GM12801 (cell line): ENCODE data around the gene DKK3.

ENCODE experiments used
- TF ChIP-seq, protein P1 (sequence below): IDR thresholded peaks from one replicate; pipeline ENCODE4 v1.5.1; 2011; ENCODE audit warnings: control low read depth; ENCODE audit not compliant: insufficient read length; ENCODE audit errors: extremely low read depth

Gene DKK3

DNA sequence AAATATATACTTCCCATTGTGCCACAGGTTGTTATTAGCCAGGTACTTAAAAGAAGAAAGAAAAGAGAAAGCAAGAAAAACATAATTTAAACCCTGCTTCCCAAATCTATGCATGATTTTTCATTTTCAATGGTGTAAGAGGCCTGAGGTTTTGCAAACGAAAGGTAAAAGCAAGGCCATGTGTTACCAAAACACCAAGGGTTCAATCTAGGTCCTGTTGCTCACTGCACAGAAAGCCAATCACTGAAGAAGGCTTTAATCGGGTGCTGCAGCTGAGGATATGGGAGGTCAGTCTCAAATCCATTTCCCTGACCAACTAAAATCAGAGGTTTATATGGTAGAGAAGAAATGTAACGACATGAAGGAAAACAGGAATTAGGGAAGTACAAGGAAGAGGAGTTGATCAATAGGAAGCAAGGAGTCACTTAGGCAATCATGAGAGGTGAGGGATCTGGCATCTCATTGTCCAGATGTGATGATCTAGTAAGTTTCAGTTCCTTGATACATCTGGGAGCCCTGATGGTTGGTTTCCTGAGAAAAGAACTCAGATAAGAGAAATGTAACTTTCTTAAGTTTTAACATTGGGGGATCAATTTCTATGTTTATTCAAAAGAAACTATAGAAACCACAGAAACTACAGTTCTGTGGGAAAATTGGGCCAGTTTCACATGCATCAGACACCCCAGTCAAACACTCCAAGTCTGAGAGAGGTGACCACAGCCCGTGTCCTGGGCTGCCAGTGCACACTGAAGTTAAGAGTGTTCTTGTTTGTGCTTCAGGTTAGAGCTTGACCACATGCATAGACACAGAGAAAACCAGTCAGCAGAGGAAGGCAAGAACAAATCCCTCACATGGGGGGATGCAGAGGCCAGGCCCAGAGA is 18.1 kb upstream of the DKK3 start:
- TF ChIP-seq, protein P1, sequence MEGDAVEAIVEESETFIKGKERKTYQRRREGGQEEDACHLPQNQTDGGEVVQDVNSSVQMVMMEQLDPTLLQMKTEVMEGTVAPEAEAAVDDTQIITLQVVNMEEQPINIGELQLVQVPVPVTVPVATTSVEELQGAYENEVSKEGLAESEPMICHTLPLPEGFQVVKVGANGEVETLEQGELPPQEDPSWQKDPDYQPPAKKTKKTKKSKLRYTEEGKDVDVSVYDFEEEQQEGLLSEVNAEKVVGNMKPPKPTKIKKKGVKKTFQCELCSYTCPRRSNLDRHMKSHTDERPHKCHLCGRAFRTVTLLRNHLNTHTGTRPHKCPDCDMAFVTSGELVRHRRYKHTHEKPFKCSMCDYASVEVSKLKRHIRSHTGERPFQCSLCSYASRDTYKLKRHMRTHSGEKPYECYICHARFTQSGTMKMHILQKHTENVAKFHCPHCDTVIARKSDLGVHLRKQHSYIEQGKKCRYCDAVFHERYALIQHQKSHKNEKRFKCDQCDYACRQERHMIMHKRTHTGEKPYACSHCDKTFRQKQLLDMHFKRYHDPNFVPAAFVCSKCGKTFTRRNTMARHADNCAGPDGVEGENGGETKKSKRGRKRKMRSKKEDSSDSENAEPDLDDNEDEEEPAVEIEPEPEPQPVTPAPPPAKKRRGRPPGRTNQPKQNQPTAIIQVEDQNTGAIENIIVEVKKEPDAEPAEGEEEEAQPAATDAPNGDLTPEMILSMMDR, result no peak

DNA sequence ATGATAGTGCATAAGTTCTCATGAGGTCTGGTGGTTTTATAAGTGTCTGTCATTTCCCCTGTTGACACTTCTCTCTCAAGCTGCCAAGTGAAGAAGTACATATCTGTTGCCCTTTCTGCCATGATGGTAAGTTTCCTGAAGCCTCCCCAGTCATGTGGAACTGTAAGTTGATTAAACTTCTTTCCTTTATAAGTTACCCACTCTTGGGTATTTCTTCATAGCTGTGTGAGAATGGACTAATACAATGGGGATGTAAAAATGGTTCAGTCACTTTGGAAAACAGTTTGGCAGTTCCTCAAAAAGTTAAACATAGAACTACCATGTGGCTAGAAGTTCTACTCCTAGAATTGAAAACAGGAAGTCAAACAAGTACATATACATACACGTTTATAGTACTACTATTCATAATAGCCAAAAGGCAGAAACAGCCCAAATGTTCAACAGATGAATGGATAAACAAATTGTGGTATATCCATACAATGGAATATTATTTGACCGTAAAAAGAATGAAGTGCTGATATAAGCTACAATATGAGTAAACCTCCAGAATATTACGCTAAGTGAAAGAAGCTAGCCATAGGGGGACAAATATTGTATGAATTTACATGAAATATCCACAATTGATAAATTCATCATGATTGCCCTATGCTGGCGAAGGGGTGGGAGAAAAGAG is 16.0 kb upstream of the DKK3 start:
- TF ChIP-seq, protein P1, result no peak

DNA sequence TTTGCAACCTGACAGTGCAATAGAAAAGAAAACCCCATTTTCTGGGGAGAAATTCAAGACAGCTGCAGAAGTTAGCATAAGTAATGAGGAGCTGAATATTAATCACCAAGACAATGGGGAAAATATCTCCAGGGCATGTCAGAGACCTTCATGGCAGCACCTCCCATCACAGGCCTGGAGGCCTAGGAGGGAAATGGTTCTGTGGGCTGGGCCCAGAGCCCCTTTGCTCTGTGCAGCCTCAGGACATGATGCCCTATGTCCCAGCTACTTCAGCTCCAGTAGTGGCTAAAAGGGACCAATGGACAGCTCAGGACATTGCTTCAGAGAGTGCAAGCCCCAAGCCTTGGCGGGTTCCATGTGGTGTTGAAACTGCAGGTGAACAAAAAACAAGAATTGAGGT is 14.6 kb upstream of the DKK3 start:
- TF ChIP-seq, protein P1, result no peak

DNA sequence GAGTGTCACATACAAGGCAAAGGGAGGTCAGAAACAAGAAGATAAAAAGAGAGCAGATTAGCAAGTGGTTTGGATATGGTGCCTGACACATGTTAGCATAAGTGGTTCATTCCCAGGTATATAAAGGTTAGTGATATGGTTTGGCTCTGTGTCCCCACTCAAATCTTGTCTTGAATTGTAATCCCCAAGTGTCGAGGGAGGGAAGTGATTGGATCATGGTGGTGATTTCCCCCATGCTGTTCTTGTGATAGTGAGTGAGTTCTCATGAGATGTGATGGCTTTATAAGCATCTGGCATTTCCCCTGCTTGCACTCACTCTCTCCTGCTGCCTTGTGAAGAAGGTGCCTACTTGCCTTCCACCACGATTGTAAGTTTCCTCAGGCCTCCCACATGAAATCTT is 12.1 kb upstream of the DKK3 start:
- TF ChIP-seq, protein P1, result no peak

DNA sequence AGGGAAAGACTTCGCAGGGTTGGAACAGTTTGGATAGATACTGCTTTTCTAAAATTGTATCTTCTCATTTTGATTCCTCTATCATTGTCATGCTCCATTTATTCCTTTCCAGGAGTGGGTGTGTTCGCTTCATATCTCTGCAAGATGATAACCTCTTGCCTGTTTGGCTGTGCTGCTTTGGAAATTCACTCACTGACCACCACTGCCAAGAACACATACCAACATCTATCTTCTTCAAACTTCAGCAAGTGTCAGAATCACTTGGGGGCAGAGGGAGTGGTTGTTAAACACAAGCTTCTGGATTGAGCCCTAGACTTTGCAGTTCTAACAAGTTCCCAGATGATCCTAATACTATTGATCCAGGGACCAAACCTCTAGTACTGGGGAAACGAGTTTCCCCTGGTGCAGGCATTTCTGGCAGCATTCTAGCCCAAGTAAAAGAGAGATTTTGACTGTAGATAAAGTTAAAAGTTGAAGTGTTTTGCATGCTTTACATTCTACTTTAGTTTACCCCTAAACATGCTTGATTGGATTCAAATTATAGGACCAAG is 11.5 kb upstream of the DKK3 start:
- TF ChIP-seq, protein P1, result no peak

DNA sequence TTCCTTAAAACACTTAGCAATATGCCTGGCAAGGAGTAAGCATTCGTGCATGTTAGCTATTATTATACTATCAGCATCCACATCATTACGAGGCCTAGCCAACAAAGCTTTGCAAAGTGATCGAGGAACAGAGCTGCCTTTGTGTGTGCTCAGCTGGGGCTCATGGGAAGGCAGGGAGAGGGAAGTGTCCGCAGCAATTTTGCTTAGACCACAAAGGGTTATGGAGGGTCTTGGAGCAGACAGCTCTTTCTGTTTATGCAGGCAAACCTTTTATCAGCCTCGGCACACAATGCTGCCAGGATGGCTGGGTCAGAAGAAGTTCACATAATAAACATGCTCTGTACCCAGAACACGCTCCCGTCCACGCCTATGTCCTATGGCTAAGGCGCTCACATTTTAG is 10.9 kb upstream of the DKK3 start:
- TF ChIP-seq, protein P1, result no peak

DNA sequence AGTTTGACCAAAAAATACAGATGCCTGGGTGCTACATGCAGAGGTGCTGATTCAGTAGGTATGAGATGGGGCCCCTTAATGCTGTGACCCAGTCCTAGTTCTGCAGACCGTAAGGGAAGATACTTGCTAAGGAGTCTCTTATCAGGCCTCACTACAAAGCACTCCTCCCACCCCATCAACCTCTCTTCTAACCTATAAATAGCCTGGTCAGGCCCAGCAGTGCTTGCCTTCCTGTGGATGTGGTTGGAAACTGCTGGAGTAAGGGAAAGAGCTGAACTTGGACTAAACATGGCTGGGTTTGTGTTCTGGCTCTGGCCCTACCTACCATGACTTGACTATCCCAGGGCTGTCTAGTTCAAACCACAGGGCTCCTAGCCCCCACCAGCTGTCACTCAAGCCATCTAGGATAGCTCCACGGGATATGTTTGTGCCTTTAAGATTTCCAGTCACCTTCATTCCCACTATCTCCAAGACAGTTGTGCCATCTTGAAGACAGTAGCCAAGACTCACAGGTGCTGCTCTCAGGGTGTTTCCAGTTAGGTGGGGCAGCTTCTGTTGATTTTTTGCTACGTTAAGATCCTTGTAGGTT is 9.5 kb upstream of the DKK3 start:
- TF ChIP-seq, protein P1, result no peak
